Activated effector memory CD4-positive, alpha-beta T cell treated with Interleukin-2 at 50 U/mL for 16 hours (primary cell): ENCODE results near the gene PDGFA.

Experiments used
- DNase-seq: peaks from one replicate; pipeline ENCODE4 v3.0.0-alpha.2; 2020

Gene PDGFA

DNA sequence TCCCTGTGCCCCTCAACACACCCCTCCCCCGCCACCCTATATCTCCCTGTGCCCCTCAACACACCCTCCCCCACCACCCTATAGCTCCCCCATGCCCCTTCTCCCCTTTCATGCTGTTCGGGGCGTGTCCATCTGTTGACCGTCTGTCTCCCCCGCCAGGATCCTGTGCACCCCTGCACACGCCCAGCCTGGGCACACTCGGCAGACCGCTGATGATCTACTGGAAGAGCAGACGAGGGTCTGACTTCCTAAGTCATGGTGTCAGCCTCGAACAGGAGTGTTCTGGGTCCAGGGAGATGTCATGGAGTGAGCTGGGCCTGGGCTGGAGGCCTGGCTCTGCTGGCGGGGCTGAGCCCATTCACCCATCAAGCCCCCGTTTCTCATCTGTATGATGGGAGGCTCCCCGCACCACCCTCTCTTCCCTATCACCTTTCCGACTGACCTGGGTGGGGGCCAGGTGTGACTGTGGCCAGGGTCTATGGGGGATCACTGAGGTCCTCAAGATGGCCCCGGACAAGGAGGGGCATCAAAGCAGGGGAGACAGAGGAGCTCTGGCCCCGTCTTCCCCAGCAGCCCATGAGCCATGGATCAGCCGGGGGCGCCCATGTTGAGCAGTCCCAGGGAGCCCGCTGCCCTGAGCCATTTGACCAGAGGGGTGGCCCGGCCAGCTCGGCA lies 48.3 kb downstream of the PDGFA start:
- no peak for DNase-seq

GRCh38 chr7:469563-469961 lies 50.1 kb downstream of the PDGFA start:
- no peak for DNase-seq

GRCh38 chr7:468681-469562 lies 50.7 kb downstream of the PDGFA start:
- no peak for DNase-seq

DNA sequence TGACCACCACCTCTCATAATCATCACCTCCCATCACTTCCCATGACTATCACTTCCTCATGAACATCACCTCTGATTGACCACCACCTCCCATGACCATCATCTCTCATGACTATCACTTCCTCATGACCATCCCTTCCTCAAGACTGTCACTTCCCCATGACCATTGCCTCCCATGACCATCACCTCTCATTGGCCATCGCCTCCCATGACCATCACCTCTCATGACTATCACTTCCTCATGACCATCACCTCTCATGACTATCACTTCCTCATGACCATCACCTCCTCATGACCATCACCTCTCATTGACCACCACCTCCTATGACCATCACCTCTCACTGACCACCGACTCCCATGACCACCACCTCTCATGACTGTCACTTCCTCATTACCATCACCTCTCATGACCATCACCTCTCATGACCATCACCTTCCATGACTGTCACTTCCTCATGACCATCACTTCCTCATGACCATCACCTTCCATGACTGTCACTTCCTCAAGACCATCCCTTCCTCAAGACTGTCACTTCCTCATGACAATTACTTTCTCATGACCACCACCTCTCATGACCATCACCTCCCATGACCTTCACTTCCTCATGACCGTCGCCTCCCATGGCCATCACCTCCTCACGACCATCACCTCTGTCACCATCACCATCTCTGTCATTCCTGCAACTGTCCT lies 51.6 kb downstream of the PDGFA start:
- no peak for DNase-seq

DNA sequence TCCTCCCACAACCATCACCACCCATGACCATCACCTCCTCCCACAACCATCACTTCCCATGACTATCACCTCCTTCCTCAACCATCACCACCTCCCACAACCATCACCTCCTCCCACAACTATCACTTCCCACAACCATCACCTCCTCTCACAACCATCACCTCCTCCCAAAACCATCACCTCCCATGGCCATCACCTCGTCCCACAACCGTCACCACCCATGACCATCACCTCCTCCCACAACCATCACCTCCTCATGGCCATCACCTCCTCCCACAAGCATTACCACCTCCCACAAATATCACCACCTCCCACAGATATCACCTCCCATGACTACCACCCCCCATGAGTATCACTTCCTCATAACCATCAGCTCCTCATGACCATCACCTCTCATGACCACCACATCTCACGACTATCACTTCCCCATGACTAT lies 52.2 kb downstream of the PDGFA start:
- no peak for DNase-seq

DNA sequence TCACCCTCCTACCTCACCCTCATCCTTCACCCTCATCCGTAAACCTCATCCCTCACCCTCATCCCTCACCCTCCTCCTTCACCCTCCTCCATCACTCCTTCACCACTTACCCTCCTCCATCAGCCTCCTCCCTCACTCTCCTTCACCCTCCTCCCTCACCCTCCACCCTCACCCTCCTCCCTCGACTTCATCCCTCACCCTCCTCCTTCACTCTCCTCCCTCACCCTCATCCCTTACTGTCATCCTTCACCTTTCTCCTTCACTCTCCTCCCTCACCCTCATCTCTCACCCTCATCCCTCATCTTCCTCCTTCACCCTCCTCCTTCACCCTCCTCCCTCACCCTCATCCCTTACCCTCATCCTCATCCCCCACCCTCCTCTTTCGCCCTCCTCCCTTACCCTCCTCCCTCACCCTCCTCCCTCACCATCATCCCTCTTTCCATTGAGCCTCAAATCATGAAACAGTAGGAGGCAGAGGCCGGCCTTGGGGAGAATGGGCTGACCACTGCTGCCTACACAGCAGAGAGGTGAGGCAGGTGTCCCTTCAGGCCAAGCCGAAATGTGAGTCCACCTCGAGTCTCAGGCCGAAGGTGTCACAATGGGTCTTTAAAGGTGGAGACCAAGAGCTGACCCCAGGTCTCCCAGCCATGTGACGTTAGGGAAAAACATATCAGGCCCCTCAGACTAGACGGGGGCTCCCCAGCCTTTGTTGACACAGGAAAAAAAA lies 53.0 kb downstream of the PDGFA start:
- DNase-seq = no peak

DNA sequence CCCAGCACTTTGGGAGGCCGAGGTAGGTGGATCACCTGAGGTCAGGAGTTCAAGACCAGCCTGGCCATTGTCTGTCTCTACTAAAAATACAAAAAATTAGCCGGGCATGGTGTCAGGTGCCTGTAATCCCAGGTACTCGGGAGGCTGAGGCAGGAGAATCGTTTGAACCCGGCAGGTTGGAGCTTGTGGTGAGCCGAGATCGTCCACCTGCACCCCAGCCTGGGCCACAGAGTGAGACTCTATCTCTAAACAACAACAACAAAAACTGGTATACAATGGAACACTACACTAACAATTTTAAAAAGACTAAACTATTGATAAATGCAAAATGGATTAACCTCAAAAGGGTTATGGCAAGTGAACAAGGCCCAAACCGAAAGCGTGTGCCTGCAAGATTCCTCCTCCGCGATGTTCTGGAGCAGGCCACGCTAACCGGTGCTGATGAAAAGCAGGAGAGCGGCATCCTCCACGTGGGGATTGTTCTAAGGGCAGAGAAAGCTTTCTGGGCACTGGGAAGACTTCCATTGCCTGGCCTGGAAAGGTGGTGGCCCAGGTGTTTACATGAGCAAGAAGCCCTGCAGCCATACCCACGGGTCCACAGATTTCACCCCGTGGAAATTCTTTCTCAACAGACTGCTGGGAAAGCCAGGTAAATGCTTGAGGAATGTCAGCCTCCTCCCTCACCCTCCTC lies 53.8 kb downstream of the PDGFA start:
- DNase-seq = no peak

DNA sequence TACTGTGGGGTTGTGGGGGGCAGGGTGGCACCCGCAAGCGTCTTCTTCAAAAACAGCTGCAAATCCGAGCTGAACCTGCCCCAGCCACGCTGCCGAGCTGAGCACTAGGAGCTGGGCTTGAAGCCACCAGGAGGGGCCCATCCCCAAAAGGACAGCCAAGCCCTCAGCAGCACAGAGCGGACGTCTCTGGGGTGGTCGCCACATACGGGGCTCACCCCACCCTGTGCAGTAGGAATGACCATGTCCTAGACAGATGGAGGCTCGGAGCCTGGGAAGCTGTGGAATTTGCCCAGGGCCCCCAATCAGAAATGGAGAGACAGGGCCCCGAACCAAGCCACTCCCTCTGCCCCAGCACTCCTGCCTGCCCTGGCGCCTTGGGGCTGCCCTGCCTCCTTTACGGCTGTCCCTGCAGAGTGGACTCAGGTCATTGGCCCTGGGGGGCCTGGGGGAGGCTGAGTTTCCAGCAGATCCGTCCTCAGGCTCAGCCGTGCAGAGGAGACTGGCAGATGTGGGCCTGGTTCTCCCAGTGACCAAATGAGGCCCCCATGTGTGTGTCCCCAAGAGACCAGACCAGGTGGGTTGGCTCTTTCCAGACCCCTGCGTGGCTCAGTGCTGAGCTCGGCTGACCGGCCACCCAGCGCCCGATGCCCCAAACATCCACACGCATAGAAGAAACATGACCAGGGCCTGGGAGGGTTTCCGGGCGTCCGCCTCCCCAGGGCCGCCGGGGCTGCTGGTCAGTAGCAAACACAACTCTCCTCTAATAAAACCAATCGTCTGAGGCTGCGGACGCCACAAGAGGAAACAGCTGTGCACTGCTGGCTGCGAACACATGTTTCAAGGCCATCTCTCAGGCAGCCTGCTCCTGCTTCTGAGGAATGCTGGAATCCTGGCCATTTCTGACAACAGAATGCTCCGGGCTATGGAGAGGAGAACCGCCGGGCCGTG lies 54.9 kb downstream of the PDGFA start:
- no peak for DNase-seq

GRCh38 chr7:463817-464453 lies 55.7 kb downstream of the PDGFA start:
- no peak for DNase-seq

DNA sequence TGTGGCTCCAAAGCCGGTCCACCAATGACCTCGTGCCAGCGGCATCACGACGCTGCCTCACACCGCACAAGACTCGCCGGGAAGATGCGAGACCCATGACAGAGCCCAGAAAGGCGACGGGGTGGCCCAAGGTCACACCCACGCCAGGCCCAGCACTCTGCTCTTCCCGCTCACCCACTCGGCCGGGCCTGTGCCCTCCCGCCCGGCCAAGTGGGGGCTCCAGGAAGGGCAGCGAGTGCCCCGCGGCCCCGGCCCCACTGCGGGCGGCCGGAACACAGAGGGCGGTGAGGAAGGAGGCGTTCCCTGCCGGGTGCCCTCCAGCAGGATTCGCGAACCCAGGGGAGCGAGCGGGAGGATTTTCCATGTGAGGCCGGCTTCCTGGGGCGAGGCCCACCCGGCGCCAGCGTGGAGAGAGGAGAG lies 56.3 kb downstream of the PDGFA start:
- no peak for DNase-seq

DNA sequence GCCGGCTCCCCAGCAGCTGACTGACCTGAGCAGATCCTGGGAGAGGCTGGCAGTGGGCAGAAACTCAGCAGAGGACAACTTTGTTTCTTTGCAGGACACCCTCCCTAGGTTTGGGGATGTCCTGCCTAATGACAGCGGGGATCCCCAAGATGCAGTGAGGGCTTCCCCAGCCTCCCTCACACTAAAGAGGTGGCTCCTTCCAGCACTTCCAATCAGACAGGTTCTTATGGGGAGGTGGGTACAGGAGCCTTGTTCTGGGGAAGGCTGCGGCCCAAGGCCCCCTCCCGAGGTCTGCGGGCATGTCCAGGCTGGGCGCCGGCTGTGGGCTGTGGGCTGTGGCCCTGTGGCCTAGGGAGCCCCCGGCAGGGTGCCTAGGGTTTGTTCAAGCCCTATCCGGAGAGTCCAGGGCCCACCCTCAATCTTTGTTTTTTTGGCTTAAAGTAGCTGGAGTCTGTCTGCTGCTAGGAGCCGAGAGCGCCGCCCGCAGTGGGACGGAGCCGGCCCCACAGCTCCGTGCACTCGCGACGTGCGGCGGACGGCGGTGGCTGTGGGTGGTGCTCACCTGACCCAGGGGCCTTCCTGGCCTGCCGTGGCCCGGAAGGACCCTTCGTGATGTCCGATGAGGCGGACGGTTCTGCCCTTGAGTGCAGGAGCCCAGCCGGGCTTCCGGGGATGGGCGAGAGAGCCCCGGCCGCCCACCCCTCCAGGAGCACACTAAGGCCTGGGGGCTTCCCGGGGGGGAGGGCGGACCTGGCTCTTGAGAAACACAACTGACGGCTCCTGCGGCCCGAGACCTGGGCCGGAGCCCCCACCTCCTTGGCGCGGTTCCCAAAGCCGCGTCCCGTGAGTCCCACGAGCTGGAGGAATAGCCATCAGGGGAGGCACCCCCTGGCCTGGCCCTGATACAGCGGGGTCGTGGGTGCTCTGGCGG lies 57.2 kb downstream of the PDGFA start:
- no peak for DNase-seq

DNA sequence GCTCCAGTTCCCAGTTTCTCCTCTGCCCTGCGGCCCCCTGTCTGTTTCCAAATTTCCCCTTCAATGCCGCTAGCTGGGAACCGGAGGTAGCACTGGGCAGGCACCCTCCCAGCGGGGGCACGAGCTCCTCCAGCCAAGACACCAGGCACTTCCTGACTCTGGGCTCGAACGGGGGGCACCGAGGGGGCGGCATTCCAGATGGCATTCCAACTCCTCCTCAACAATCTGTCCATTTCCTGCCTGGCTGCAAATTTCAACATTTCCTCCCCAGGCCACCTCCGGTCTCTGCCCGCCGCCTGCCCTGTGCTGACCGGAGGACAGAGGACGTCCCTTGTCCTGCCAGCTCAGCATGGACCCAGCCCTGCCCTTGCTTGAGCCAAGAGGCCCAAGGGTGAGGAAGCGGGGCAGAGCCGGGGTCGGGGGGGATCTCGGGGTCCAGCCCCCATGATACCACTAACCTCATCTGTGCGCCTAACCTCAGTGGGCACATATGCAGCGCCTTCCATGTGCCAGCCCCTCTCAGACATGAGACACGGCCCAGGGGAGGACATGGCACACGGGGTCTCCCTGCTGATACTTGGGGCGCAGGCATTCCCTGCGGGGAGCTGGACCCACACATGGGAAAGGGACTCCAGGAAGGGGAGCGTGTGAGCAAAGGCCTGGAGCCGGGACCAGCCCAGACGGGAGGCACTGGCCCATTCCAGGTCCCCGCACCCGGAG lies 58.0 kb downstream of the PDGFA start:
- no peak for DNase-seq

GRCh38 chr7:461117-461452 lies 58.6 kb downstream of the PDGFA start:
- no peak for DNase-seq

- DNase-seq = no peak
Observed at GRCh38 chr7:460374-461116, 59.1 kb downstream of the PDGFA start.

DNA sequence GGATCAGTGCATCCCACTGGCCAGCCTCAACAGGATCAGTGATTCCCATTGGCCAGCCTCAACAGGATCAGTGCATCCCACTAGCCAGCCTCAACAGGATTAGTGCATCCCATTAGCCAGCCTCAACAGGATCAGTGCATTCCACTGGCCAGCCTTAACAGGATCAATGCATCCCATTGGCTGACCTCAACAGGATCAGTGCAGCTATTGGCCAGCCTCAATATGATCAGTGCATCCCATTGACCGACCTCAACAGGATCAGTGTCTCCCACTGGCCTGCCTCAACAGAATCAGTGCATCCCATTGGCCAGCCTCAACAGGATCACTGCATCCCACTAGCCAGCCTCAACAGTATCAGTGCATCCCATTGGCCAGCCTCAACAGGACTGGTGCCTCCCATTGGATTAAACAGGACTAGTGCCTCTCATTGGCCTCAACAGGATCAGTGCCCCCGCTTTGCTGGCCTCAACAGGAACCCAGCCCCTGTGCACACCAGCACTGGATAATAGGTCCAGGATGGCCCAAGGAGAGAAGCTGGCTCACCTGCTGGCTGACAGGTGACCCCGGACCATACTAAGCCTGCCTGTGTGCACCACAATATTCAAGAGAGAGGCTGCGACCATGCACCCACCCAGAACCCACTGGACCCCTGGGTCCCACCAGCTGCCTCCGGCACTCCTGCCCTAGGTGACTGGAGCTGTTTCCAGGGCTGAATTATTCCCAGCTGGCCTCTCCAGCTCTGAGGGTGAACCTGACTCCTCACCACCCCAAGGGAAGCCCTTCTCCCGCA lies 59.9 kb downstream of the PDGFA start:
- DNase-seq = no peak

GRCh38 chr7:458511-459245 lies 61.0 kb downstream of the PDGFA start:
- DNase-seq = no peak
